ENCODE measurements around the gene LAMA4.

Gene LAMA4

GRCh38 chr6:112181130-112181529 is 73.2 kb downstream of the LAMA4 start:
- H3K27ac ChIP-seq (ENCODE audit: low read depth, low read length), result no peak overlapping the region
- H3K4me1 ChIP-seq (ENCODE audit: control insufficient read depth, insufficient read depth, low read length), result no peaks in the 10 kb centered on the region
- H3K36me3 ChIP-seq (ENCODE audit: control insufficient read depth, insufficient read depth, low read length), result no peaks in the 10 kb centered on the region
- H3K27me3 ChIP-seq (ENCODE audit: control insufficient read depth, insufficient read depth, low read length), result no peaks in the 10 kb centered on the region
- no peak overlapping the region for H3K4me3 ChIP-seq (ENCODE audit: low read depth, low read length)
- no peak overlapping the region for H3K9ac ChIP-seq (ENCODE audit: low read length)
- no peaks in the 10 kb centered on the region for H3K9me3 ChIP-seq (ENCODE audit: control insufficient read depth, insufficient read depth, low read depth, low read length)

DNA sequence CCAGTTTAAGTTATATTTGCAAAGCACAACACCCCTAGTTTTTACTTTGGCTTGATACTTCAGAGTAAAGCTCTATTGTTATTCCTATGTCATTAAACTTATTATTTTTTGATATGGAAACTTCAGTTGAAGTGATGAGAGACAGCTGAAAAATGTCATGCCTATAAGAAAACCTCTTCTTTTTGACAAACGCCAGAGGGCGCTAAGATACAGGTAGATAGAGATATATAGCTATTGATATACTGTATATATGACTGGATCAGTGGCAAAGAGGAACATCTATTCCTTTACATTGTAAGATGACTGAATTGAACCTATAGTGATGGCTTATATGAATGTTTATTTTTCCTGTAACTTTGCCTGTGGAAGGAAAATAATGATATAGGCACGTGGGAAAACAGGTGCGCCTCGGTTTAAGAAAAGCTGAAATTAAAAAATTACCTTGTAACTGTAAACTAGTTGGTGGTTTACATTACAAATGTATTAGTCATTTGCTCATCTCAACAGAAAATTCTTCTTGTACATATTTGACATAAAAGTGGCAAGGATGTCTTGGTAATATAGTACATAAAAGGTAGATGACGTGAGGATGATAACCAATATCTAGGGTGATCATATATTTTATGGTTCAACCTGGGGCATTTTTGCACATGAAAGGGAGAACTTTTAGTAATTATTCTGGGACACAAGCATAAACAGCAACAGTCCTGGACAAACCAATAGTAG is 74.1 kb downstream of the LAMA4 start:
- Histone ChIP-seq H3K9me3 (ENCODE audit: control insufficient read depth, insufficient read depth, low read depth, low read length) (no peaks in the 10 kb centered on the region), H3K27ac (ENCODE audit: low read depth, low read length) (no peak overlapping the region), H3K36me3 (ENCODE audit: control insufficient read depth, insufficient read depth, low read length) (no peaks in the 10 kb centered on the region), H3K4me1 (ENCODE audit: control insufficient read depth, insufficient read depth, low read length) (no peaks in the 10 kb centered on the region), H3K27me3 (ENCODE audit: control insufficient read depth, insufficient read depth, low read length) (no peaks in the 10 kb centered on the region), H3K9ac (ENCODE audit: low read length) (no peak overlapping the region), H3K4me3 (ENCODE audit: low read depth, low read length) (no peak overlapping the region)

DNA sequence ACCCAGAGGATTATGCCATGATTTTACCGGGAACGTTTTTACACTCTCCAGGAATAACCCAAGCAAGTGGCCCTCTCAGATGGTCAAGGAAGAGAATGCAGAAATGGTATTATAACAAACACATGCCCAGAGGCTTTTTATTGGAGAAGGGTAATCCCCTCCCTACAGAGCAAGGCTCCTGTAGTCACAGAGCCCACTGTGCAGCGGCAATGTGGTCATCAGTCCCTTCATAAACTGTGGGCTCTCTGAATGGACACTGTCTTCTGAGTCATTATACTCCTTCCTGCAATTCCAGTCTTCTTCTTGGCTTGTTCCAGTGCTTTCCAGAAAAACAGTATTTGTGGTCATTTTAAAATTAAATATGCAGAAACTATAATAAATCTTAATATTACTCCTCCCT is 74.7 kb downstream of the LAMA4 start:
- no peaks in the 10 kb centered on the region for H3K4me1 ChIP-seq (ENCODE audit: control insufficient read depth, insufficient read depth, low read length)
- H3K4me3 ChIP-seq (ENCODE audit: low read depth, low read length), result no peak overlapping the region
- H3K36me3 ChIP-seq (ENCODE audit: control insufficient read depth, insufficient read depth, low read length), result no peaks in the 10 kb centered on the region
- H3K9ac ChIP-seq (ENCODE audit: low read length), result no peak overlapping the region
- no peaks in the 10 kb centered on the region for H3K27me3 ChIP-seq (ENCODE audit: control insufficient read depth, insufficient read depth, low read length)
- no peaks in the 10 kb centered on the region for H3K9me3 ChIP-seq (ENCODE audit: control insufficient read depth, insufficient read depth, low read depth, low read length)
- no peak overlapping the region for H3K27ac ChIP-seq (ENCODE audit: low read depth, low read length)

DNA sequence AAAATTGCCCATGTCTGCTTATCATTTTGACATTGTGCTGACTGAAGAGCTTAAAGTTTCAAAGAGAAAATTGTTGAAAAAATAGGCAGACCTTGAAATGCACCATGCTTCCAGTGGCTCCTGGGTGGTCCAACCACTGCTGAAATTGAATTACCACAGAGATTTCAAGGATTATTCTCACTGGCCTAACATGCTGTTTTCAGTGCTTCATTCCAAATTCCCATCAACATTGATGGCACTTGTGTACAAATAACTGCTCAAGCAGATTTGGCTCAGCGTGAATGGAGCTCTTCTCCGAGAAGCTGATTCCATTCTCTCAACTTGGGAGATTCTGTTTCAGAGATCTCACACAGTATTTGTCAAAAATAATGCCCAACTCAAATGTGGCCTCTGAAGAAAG is 75.5 kb downstream of the LAMA4 start:
- H3K9ac ChIP-seq (ENCODE audit: low read length), result no peak overlapping the region
- no peaks in the 10 kb centered on the region for H3K36me3 ChIP-seq (ENCODE audit: control insufficient read depth, insufficient read depth, low read length)
- H3K27me3 ChIP-seq (ENCODE audit: control insufficient read depth, insufficient read depth, low read length), result no peaks in the 10 kb centered on the region
- H3K4me3 ChIP-seq (ENCODE audit: low read depth, low read length), result no peak overlapping the region
- H3K4me1 ChIP-seq (ENCODE audit: control insufficient read depth, insufficient read depth, low read length), result no peaks in the 10 kb centered on the region
- no peaks in the 10 kb centered on the region for H3K9me3 ChIP-seq (ENCODE audit: control insufficient read depth, insufficient read depth, low read depth, low read length)
- no peak overlapping the region for H3K27ac ChIP-seq (ENCODE audit: low read depth, low read length)

DNA sequence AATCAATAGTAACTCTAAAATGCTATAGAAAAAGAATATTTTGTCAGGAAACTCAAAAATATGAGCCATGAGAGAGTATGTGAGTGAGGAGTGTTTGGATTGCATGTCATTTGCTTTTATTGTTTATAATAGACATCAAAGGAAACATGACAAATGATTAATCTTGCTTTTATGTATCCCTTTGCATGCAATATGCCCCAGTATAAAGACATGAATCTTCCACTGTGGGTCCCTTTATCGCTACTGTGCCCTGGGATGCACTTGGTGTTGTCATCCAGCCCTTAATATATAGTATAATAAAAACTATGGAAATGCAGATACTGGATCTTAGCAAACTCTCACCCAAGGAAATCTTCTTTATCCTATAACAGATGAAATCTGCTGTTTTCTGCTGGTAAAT is 77.3 kb downstream of the LAMA4 start:
- Histone ChIP-seq H3K4me3 (ENCODE audit: low read depth, low read length) (no peak overlapping the region), H3K9ac (ENCODE audit: low read length) (no peak overlapping the region), H3K27ac (ENCODE audit: low read depth, low read length) (no peak overlapping the region), H3K27me3 (ENCODE audit: control insufficient read depth, insufficient read depth, low read length) (no peaks in the 10 kb centered on the region), H3K36me3 (ENCODE audit: control insufficient read depth, insufficient read depth, low read length) (no peaks in the 10 kb centered on the region), H3K9me3 (ENCODE audit: control insufficient read depth, insufficient read depth, low read depth, low read length) (no peaks in the 10 kb centered on the region), H3K4me1 (ENCODE audit: control insufficient read depth, insufficient read depth, low read length) (0 out of 2 replicates have a peak, but pooled peaks cover 3% of the 10 kb centered on the region)

GRCh38 chr6:112176175-112176574 is 78.2 kb downstream of the LAMA4 start:
- Histone ChIP-seq H3K9ac (ENCODE audit: low read length) (no peak overlapping the region), H3K27me3 (ENCODE audit: control insufficient read depth, insufficient read depth, low read length) (no peaks in the 10 kb centered on the region), H3K9me3 (ENCODE audit: control insufficient read depth, insufficient read depth, low read depth, low read length) (no peaks in the 10 kb centered on the region), H3K36me3 (ENCODE audit: control insufficient read depth, insufficient read depth, low read length) (no peaks in the 10 kb centered on the region), H3K4me3 (ENCODE audit: low read depth, low read length) (no peak overlapping the region), H3K27ac (ENCODE audit: low read depth, low read length) (no peak overlapping the region), H3K4me1 (ENCODE audit: control insufficient read depth, insufficient read depth, low read length) (0 out of 2 replicates have a peak, but pooled peaks cover 3% of the 10 kb centered on the region)

GRCh38 chr6:112173221-112173804 is 81.1 kb downstream of the LAMA4 start:
- H3K27me3 ChIP-seq (ENCODE audit: control insufficient read depth, insufficient read depth, low read length), result no peaks in the 10 kb centered on the region; the same call in 1 of the 2 replicates
- H3K4me3 ChIP-seq (ENCODE audit: low read depth, low read length), result no peak overlapping the region
- H3K27ac ChIP-seq (ENCODE audit: low read depth, low read length), result no peak overlapping the region
- H3K36me3 ChIP-seq (ENCODE audit: control insufficient read depth, insufficient read depth, low read length), result no peaks in the 10 kb centered on the region
- H3K9ac ChIP-seq (ENCODE audit: low read length), result no peak overlapping the region
- H3K9me3 ChIP-seq (ENCODE audit: control insufficient read depth, insufficient read depth, low read depth, low read length), result no peaks in the 10 kb centered on the region
- H3K4me1 ChIP-seq (ENCODE audit: control insufficient read depth, insufficient read depth, low read length), result 0 out of 2 replicates have a peak, but pooled peaks cover 3% of the 10 kb centered on the region

- Histone ChIP-seq H3K9ac (ENCODE audit: low read length) (no peak overlapping the region), H3K27ac (ENCODE audit: low read depth, low read length) (no peak overlapping the region), H3K36me3 (ENCODE audit: control insufficient read depth, insufficient read depth, low read length) (no peaks in the 10 kb centered on the region), H3K27me3 (ENCODE audit: control insufficient read depth, insufficient read depth, low read length) (no peaks in the 10 kb centered on the region; the same call in 1 of the 2 replicates), H3K9me3 (ENCODE audit: control insufficient read depth, insufficient read depth, low read depth, low read length) (no peaks in the 10 kb centered on the region), H3K4me3 (ENCODE audit: low read depth, low read length) (no peak overlapping the region), H3K4me1 (ENCODE audit: control insufficient read depth, insufficient read depth, low read length) (0 out of 2 replicates have a peak, but pooled peaks cover 3% of the 10 kb centered on the region)
These were observed 81.8 kb downstream of the LAMA4 start for GRCh38 chr6:112172540-112172939.

DNA sequence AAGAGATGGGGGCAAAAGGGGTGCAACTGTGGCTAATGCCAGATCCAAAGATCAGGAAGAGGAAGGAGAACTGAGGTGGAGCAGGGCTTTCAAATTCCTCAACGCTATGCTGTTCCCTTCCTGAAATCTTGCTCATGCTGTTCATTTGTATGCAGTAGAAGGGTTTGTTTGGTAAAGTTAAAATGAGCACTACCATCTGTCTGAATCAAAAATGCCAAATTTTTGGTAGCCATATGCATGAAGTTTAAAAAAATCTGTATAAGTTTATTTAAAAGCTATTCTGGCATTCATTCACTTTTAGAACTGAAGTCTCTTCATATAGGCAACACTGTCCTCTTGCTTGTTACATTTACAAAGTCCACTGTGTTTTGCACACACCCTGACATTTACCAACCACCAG is 84.8 kb downstream of the LAMA4 start:
- H3K9ac ChIP-seq (ENCODE audit: low read length), result no peak overlapping the region
- H3K4me1 ChIP-seq (ENCODE audit: control insufficient read depth, insufficient read depth, low read length), result 0 out of 2 replicates have a peak, but pooled peaks cover 3% of the 10 kb centered on the region
- no peak overlapping the region for H3K27ac ChIP-seq (ENCODE audit: low read depth, low read length)
- H3K36me3 ChIP-seq (ENCODE audit: control insufficient read depth, insufficient read depth, low read length), result no peaks in the 10 kb centered on the region
- H3K4me3 ChIP-seq (ENCODE audit: low read depth, low read length), result no peak overlapping the region
- H3K9me3 ChIP-seq (ENCODE audit: control insufficient read depth, insufficient read depth, low read depth, low read length), result no peaks in the 10 kb centered on the region
- no peaks in the 10 kb centered on the region; the same call in 1 of the 2 replicates for H3K27me3 ChIP-seq (ENCODE audit: control insufficient read depth, insufficient read depth, low read length)

DNA sequence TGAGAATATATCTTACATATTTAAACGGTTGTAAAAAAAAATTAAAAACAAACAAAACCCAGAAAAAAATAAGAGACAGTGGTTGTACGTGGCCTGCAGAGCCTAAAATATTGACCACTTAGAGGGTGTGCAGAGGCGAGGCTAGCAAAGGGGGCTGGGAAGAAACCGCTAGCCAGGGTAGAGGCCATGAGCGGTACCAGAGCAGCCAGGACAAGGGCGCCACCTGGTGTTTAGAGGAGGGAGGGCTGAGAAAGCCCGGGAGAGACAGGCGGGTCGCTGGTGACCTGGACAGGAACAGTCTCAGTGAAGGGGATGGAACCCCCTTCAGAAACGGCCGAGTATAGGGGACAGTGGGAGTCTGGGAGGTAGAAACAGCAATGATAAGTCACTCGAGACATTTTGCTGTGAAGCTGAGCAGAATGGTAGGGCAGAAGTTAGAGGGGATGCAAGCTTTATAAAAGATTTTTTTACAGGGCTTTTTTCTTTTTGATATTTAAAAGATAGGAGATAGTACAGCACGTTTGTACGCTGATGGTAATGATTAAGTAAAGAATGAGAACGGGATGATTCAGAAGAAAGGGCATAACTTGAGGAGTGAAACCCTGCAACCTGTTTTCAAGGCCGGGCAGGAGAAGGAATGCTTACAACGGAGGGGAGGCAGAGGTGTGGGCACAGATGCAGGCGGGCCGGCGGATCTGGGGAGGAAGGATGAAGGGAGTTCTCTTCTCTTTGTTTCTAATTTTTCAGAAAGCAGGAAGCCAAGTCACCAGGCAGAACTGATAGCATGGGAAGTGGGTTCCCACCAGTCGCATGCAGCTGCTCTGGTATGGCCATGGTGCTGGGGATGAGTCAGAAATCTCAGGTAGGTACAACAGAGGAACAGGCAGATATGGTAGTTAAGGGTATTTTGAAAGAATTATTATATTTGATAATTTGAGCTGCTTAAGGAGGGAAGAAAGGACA is 90.8 kb downstream of the LAMA4 start:
- Histone ChIP-seq H3K36me3 (ENCODE audit: control insufficient read depth, insufficient read depth, low read length) (no peaks in the 10 kb centered on the region), H3K9me3 (ENCODE audit: control insufficient read depth, insufficient read depth, low read depth, low read length) (no peaks in the 10 kb centered on the region), H3K4me1 (ENCODE audit: control insufficient read depth, insufficient read depth, low read length) (no peaks in the 10 kb centered on the region), H3K4me3 (ENCODE audit: low read depth, low read length) (no peak overlapping the region), H3K9ac (ENCODE audit: low read length) (no peak overlapping the region), H3K27me3 (ENCODE audit: control insufficient read depth, insufficient read depth, low read length) (no peaks in the 10 kb centered on the region), H3K27ac (ENCODE audit: low read depth, low read length) (no peak overlapping the region)
